GM21786 (cell line): Measurements from ENCODE around the gene RASSF7.
"Not testable (repeated sequence)": the region's sequence is repeated elsewhere in the genome, so short reads cannot be mapped to it uniquely, and the experiment has no call there.

Experiments used
- ATAC-seq: cut with Tn5 transposase; IDR thresholded peaks from one replicate; pipeline ENCODE4 v1.9.1; 2021; ENCODE audit not compliant: unreplicated experiment

RASSF7 gene

DNA sequence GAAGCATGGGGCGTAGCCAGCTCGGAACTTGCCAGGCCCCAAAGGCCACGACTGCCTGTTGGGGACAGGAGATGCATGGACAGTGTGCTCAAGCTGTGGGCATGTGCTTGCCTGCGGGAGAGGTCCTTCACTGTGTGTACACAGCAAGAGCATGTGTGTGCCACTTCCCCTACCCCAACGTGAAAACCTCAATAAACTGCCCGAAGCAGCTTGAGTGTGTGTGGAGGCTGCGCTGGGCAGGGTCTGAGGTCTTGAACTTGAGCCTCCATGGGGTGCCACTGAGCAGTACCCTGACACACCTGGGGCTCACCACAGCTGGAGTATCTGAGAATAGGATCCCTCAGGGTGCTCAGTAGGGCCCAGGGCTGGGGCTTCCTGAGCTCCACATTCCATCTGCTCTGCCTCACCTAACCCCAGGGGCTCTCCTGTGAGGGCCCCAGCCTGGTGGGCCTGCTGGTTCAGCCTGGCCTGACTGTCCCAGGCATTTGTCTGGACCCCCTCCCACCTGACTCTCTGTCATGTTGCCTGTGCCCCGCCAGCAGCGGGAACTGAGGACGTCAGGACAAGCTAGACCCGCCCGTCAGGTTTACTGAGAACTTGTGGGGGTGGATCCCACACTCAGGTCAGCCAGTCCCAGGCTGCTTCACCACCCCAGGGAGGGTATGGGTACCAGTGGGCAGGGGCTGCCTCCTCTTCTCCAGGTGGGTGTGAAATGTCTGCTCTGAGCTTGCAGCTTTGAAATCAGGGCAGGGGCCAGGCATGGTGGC lies 3.2 kb downstream of the RASSF7 start:
- ATAC-seq: no peak

DNA sequence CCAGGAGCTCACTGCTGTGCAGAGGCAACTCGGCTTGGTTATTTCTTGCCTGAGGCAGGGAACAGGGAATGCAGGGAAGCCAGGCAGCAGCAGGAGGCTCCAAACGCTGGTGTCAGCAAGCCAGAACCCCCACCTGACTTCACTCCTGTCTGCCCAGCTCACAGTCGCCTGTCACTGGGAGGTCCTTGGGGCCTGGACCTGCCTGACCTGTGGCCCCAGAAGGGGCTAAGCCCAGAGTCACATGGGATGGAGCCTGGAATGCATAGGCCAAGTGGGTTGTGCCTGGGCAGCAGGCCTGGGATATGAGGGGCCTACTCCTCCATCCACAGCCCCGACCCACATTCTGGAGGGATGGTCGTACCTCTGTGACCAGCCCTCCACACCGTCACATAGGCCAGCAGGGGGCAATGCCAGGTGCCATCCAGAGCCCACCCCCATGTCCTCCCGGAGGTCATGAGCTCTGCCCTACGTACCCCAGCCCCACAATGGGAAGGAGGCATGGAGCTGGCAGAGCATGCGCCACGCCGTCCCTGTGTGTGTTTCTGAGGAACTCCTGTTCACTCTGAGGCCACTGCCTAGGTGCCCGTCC lies 5.2 kb downstream of the RASSF7 start:
- ATAC-seq: no peak

DNA sequence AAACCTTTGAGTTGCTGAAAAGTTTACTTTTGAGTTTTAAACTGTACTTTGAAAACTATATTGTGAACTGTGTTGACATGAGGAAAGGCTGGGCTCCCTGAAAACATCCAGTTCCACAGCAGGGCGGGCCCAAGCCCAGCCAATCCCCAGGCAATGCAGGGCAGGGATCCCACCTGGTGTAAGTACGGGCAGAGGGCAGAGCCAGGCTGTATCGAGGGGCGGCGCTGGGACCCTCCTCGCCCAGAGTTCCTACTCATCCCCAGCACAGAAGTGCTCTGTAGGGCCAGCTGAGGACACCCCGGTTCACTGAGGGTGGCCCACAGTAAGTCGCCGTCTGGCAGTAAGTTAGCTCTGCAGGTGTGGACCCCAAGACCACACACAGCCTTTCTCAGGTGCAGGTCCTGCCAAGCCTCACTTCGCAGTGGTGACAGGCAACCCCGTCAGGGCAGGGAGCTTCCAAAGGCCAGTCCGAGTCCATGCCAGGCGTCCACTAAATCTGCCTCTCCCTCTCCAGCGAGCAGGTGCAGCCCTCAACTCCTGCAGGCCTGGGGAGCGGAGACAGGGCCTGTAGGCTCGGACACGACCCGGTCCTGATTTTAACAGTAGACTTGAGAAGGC lies 6.3 kb downstream of the RASSF7 start:
- no peak for ATAC-seq

DNA sequence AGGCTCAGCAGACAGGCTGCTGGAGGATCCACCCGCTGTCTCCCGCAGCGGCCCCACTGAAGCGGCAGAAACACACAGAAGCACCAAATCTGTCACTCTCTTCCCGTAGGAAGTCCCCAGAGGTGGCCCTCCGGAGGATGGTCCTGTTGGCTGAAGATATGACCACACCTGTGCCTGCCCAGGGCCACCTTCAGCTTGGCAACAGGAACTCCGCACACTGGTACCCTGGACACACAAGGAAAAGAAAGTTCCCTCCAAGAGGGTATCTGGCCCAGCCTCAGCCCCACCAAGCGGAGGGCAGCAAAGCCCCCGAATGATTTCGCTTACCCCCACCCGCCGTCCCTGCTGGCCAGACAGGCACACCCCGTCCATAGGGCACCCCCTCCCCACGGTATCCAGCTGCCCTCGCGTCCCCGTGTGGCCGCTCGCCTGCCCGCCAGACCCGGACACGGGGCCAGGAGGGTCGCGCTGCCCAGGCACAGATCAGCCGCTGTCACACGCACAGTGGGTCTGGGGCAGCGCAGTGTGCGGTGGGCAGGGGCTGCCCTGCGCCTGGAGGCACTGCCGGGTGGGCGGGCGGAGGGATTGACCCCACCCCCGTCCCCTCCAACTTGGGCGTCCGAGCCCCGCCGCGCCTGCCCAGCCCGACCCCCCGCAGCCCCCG lies 7.0 kb downstream of the RASSF7 start:
- ATAC-seq: no peak

DNA sequence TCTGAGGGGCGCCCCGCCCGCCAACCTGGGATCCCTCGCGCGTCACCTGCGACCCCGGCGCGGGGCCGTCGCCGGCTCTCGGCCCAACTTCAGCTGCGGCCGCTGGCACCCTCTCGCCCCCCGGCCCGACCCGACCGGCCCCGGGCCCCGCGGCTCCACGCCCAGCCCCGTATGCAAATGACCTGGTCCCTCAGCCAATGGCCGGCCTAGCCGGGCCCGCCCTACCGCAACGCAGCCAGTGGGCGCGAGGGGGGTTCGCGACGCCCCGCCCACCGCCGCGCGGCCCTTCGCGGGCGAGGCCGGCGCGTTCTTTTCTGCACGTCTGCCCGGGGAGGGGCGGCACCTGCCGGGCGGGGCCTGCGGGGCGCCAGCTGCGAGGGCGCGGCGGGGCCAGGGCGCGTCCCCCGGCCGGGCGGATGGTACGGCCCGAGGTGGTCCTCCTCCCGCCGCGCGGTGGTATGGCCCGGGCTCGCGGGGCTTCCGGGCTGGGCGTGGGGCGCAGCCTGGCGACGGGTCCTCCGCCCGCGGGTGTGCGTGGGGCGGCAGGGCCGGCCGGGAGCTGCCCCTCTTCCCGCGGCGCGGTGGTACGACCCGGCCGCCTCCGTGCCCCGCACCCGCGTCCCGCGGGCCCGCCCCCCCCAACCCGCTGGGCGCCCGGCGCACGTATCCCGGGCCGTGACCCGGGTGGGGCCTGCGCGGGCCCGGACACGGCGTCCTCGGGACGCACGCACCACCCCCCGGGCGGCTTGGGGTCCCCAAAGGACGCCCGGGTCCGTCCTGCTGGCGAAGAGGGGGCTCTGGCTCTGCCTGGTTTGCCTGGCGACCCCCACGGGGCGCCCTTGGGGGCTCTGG lies 7.8 kb downstream of the RASSF7 start:
- peak; percentile 92 for ATAC-seq

DNA sequence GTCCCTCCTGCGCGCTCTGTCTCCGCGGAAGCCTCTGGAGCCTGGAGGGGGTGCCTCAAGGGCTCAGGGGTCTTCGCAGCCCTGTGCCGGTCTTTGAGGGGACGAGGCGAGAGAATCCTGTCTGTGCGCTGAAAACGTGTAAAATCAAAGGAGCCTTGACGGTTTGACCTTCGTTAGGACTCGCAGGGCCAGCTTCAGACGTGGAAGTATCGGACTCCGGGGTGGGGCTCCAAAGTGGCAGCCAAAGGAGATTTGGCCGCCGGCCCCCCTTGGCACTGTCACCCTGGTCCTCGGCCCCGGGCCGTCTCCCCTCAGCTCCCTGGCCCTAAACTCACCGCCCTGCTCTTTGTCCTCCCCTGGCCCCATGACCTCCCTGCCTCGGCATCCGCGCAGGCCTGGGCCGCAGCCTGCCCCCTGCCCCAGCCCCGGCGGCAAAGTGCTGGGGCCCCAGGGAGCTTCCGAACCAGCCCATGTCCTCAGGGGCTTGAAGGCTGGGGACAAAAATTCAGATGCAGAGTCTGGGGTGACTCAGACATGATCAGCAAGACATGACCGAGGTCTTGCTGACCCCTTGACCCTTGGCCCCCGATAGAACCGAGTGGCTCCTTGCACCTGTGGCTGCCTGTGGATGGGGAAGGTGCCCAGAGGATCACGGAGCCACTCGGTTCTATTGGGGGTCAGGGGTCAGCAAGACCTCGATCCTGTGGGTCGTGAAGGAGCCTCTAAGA lies 8.6 kb downstream of the RASSF7 start:
- no peak for ATAC-seq

DNA sequence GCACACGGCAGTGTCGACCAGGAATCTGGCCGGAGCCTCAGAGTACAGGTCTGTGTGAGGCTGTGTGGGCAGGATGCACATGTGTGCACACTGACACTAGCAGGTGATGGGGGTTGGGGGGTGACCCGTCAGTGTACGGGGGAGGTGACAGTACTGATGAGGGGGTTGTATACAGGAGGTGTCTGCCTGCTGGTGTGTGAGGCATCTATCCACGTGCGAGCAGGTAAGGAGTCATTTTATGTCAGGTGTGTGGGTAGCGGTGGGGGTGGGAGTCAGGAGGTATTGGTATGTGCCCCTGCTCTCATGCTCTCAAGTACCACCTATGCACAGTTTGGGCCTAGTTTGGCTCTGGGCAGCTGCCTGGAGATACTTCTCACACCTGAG lies 11.0 kb downstream of the RASSF7 start:
- ATAC-seq: no peak

DNA sequence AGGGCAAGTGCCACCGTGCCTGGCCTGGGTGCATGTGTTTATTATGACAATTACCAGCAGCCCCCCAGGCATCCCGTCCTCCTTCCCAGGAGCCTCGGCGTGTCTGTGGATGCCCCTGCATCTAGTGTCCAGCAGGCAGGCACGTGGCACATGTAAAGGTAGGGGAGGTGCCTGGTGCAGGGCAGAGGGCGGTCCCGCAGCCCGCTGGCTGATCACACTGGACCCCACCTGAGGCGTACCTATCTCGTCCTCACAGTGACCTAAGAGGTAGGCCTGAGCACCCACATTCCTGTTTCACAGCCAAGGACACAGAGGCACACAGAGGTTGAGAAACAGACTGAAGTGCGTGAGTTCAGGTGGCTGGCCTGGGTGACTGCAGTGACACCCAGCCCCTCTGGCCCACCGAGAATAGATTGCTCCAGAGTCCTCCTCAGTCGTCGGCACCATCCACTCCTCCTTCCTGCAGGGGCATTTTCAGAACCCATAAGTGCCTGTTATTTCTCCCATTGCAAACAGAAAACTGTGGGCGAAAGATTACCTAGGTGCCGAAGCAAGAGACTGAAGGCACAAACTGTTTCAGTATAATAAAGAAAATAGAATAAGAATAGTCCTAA lies 12.5 kb downstream of the RASSF7 start:
- ATAC-seq: no peak

DNA sequence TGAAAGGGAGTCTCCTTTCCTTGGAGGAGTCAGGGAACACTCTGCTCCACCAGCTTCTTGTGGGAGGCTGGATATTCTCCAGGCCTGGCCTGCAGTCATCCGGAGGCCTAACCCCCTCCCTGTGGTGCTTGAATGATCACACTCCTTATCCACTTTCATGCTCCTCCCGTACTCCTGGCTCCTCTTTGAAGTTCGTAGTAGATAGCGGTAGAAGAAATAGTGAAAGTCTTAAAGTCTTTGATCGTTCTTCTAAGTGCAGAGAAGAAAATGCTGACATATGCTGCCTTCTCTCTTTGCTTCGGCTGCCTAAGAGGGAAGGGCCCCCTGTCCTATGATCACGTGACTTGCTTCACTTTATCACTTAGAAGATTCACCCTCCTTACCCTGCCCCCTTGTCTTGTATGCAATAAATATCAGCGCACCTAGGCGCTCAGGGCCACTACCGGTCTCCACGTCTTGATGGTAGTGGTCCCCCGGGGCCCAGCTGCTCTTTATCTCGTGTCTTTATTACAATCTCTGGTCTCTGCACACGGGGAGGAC lies 13.3 kb downstream of the RASSF7 start:
- ATAC-seq: not testable (repeated sequence)

DNA sequence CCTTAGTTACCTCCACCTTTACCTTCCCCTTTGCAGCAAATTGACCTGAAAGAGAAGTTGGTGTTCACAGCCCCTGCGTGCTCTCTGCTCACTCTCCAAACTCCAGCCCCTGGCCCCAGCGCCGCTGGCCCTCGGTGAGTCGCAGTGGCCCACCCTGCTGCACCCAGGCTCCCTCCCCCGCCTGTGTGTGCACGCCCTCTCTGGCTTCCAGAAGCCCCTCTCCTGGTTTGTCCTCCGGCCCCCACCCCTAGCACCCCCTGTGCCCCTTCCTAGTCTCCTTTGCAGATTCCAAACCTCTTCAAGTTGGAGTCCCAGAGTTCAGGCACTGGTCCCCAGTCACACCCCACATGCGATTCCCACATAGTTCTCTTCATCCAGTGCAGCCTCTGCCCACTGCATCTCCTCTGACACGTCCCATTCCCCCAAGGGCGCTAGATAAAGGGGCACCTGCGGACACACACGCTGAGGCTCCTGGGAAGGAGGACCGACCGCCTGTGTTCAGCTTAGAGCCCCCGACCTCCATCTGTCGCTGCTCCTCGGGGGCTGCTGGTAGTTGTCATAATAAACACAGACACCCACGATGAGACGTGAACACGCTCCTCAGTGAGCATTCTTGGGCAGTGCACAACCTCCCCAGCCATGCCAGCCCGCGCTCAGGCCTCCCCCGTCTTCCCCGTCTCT lies 14.0 kb downstream of the RASSF7 start:
- ATAC-seq: no peak

DNA sequence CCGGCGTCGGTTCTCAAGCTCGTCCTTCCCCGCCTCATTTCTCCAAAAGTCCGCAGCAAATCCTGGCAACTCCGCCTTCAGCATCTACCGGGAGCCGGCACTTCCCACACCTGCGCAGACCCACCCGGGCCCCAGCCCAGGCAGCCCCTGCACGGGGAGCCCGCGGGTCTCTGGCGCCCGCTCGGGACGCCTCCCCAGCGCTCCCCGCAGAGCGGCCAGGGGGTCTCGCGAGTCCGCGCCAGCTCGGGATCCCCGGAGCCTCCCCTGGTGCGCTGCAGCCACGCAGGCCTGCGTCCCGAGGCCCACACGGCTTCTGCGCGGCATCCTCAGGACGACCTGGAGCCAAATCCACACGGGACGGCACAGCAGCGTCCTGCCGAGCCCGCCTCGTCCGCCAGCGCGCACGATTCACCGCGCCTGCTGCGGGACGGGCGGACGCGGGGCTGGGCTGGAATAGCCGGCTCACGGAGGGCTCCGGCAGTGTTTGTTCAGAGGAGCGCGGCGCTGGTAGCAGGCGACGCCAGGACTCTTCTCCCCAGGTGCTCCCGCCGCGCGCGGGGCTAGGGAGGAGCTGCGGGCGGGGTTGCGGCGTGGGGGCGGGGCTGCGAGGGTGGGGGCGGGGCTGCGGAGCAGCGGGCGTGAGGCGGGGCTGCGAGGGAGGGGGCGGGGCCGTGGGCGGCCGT lies 14.7 kb downstream of the RASSF7 start:
- no peak for ATAC-seq

DNA sequence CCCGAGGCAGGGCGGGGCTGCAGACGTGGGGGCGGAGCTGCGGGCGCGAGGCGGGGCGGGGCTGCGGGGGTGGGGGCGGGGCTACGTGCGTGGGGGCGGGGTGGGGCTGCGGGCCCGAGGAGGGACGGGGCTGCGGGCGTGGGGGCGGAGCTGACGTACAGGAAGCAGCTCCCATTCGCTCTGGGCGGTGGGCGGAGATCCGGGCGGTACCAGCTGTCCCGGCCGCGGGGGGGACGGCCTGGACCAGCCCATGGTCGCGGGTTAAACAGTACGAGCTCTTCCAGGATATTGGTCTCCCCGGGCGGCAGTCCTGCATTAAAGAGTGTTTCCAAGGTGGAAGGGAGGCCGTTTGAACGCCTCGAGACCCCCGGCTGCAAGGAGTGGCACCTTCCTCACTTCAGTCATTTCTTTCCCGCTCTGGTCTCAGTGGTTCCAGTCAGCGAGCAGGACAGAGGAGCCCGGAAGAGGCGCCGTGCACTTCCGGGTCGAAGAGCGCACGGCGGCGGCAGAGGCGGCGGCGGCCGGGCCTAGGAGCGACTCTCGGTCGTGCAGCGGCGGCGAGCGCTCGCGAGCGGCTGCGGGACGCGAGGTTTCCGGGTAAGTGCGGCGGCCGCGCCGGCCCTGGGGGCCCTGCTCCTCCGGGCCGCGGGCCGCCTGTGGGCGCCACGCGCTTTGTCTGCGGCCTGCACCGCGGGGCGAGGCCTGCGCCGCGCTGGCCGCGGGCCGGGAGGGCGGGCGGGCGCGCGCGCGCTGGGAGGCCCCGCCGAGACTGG lies 15.4 kb downstream of the RASSF7 start, which contains the start of gene PHRF1:
TSS of gene PHRF1 (plus strand) at position 475 of the 773 bp plus-strand sequence. CDS start 5,043 bp downstream, outside the sequence.
- peak; percentile 81 for ATAC-seq

DNA sequence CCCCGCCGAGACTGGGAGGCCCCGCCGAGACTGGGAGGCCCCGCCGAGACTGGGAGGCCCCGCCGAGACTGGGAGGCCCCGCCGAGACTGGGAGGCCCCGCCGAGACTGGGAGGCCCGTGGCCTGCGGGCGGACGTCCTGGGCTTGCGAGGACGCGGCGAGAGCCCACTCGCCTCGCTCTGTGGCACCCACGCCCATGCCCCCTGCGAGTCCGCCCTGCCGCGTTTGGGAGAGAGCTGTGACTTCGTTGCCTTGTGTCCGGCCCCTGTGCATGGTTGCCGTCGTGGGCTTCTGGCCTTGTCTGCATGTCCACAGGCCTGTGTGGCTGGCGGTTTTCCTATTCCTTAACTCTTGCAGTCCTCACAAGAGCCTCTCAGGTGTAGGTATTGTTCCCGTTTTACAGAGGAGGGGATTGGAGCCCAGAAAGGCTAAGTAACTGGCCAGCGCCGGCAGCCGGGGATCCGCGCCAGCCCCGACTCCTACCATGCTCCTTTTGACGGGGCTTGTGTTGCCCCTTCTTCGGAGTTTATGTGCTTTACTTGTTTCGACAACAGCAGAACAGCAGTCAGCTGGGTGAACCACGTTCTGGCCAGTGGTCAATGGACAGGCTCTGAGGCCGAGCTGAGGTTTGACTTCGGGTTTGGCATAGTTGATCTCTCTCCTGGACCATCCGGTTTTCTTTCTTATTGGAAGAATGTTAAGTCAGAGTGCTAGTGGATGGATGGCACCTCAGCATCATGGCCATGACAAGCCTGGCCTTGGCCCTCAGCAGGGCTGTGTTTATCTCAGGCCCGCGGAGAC lies 16.2 kb downstream of the RASSF7 start:
- ATAC-seq: no peak

DNA sequence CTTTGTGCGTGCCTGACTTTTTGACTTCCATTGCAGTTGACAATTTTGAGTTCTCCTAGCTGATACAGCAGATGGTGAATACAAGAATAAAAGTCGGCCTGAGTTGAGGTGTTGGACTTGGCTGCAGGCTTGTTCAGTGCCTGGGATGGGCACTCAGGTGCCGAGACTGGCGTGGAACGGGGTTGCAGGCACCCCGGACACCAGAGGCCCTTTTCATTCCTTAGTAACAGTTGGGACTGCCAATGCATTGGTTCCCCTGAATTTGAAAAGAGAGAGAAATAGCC lies 16.8 kb downstream of the RASSF7 start:
- ATAC-seq: no peak

DNA sequence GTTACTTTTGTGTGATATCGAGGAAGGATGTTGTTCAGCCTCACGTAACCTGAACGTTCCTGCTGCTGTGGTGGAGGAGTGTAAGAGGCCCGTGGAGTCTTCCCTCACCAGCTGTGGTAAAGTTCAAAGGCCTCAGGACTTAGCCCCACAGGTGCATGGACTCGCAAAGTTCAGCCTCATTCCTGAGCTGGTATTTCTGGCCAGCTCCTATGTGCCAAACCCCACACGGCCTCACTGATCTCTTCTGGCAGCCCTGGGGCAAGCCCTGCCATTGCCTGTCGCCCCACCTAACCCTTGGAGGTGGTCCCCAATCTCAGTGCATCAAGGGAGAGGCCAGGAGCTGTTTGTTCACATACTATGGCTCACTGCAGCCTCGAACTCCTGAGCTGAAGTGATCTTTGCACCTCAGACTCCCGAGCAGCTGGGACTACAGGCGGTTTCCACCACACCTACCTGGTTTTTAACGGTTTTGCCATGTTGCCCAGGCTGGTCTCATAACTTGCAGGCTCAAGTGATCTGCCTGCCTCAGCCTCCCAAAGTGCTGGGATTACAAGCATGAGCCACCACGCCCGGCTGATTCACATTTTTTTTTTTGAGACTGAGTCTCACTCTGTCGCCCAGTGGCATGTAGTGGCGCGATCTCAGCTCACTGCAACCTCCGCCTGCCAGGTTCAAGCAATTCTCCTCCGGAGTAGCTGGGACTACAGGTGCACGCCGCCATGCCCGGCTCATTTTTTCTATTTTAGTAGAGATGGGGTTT lies 17.7 kb downstream of the RASSF7 start:
- ATAC-seq: no peak
